ENCODE results near the gene TADA2A. TPM values are rescaled to one million over a fixed set of nuclear protein-coding genes. Genes with fewer than 3 reads are reported as not detected.

TADA2A gene
- total and polyA plus RNA-seq, 2 of the 8 experiments (the other 6 are each of a cell fraction or from before 2014, with no cell fraction given), result 8.4 to 18.5 TPM

DNA sequence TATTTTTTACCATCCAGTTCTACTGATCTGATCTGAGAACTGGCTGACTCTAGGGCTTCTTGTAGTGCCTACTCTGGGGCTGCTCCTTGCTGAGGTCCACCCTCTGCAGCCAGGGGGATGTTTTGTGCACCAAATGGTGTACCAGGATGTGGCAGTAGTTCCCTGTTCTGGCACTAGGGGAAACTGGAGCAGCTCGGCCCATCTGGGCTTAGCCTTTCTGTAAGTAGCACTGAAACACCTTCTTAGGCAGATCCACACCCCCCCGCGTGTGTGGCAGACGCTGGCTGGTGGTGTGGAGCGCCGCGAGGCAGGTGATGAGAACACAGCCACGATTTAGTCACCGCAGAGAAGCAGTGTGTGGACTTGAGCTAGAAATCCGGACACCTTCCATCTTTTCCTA is 100.0 kb downstream of the TADA2A start (continued):
- TF ChIP-seq, protein P1, sequence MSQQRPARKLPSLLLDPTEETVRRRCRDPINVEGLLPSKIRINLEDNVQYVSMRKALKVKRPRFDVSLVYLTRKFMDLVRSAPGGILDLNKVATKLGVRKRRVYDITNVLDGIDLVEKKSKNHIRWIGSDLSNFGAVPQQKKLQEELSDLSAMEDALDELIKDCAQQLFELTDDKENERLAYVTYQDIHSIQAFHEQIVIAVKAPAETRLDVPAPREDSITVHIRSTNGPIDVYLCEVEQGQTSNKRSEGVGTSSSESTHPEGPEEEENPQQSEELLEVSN (IDR thresholded peaks at IDR 0.05), result no peak
- TF ChIP-seq SP4 (IDR thresholded peaks at IDR 0.05; ENCODE audit: low read length) (no peak), CREB1 (IDR thresholded peaks at IDR 0.05) (no peak), BRCA1 (IDR thresholded peaks at IDR 0.05; ENCODE audit: low read depth, low read length) (no peak), RFX5 (IDR thresholded peaks at IDR 0.05; ENCODE audit: borderline replicate concordance, low read depth, low read length) (no peak), TBP (IDR thresholded peaks at IDR 0.05; ENCODE audit: low read depth, low read length) (no peak), CTBP2 (IDR thresholded peaks at IDR 0.05; ENCODE audit: borderline replicate concordance, insufficient read depth, insufficient read length, low read length) (no peak), YY1 (IDR thresholded peaks at IDR 0.05; ENCODE audit: low read depth, low read length) (0 out of 2 replicates have a peak, but pooled peaks have one; percentile 6), SRF (IDR thresholded peaks at IDR 0.05; ENCODE audit: low read depth, low read length) (no peak), EGR1 (IDR thresholded peaks at IDR 0.05; ENCODE audit: borderline replicate concordance, low read depth, low read length) (no peak), SP2 (IDR thresholded peaks at IDR 0.05; ENCODE audit: low read length) (no peak), RAD21 (IDR thresholded peaks at IDR 0.05 in 1 of 2, conservative IDR thresholded peaks at IDR 0.05 in 1 of 2; ENCODE audit: low read depth in 2 of 2, low read length in 2 of 2) (peak; percentile 37 to 55; a peak in 3 of 4 replicates), TAF7 (optimal IDR thresholded peaks at IDR 0.05; ENCODE audit: borderline replicate concordance, low read depth, low read length) (no peak), POU5F1 (IDR thresholded peaks at IDR 0.05; ENCODE audit: low read depth, low read length) (no peak), SUZ12 (IDR thresholded peaks at IDR 0.05; ENCODE audit: low read length) (no peak), HDAC2 (IDR thresholded peaks at IDR 0.05; ENCODE audit: borderline replicate concordance in 1 of 2, low read depth in 2 of 2, low read length in 2 of 2) (no peak)
- TF ChIP-seq, protein P2, sequence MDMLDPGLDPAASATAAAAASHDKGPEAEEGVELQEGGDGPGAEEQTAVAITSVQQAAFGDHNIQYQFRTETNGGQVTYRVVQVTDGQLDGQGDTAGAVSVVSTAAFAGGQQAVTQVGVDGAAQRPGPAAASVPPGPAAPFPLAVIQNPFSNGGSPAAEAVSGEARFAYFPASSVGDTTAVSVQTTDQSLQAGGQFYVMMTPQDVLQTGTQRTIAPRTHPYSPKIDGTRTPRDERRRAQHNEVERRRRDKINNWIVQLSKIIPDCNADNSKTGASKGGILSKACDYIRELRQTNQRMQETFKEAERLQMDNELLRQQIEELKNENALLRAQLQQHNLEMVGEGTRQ (IDR thresholded peaks at IDR 0.05; ENCODE audit: low read length), result no peak
